GM23248 (cell line): Measurements from ENCODE around the gene UCN2. TPM values are rescaled to one million over a fixed set of nuclear protein-coding genes. Genes with fewer than 3 reads are reported as not detected.
A peak's percentile ranks its signal among the peaks of the same experiment; 100 is the strongest.

ENCODE experiments used
- DNase-seq: peaks from one replicate; pipeline ENCODE4 v3.0.0-alpha.2; 2015
- H2AFZ ChIP-seq: fragments of 200-600 bp; sonication (generic); 2 replicates; pipeline ENCODE4 v1.6.1; 2016; ENCODE audit warnings: antibody characterized with exemption
- H3F3A ChIP-seq: fragments of 200-600 bp; sonication (generic); 2 replicates; pipeline ENCODE4 v1.6.1; 2016; ENCODE audit warnings: mild to moderate bottlenecking, antibody characterized with exemption, mixed run types; ENCODE audit not compliant: insufficient read depth
- H3K27ac ChIP-seq: fragments of 200-600 bp; sonication (generic); 2 replicates; pipeline ENCODE4 v1.5.1; 2016; ENCODE audit warnings: mild to moderate bottlenecking
- H3K27me3 ChIP-seq: fragments of 200-600 bp; sonication (generic); replicated peaks from 2 replicates; pipeline ENCODE4 v1.6.1; 2016; ENCODE audit warnings: mild to moderate bottlenecking; ENCODE audit not compliant: insufficient read depth
- H3K36me3 ChIP-seq: fragments of 200-600 bp; sonication (generic); 2 replicates; pipeline ENCODE4 v1.6.1; 2016; ENCODE audit warnings: low read depth, mild to moderate bottlenecking
- H3K4me1 ChIP-seq: fragments of 200-600 bp; sonication (generic); 2 replicates; pipeline ENCODE4 v1.6.1; 2016; ENCODE audit warnings: mild to moderate bottlenecking; ENCODE audit not compliant: insufficient read depth
- H3K4me2 ChIP-seq: fragments of 200-600 bp; sonication (generic); one replicate; pipeline ENCODE4 v1.6.1; 2016; ENCODE audit warnings: mild to moderate bottlenecking; ENCODE audit not compliant: unreplicated experiment
- H3K4me3 ChIP-seq: fragments of 200-600 bp; sonication (generic); 2 replicates; pipeline ENCODE4 v1.5.1; 2016; ENCODE audit warnings: mild to moderate bottlenecking
- H3K79me2 ChIP-seq: fragments of 200-600 bp; sonication (generic); 2 replicates; pipeline ENCODE4 v1.6.1; 2016; ENCODE audit warnings: mild to moderate bottlenecking; ENCODE audit not compliant: insufficient read depth
- H3K9ac ChIP-seq: fragments of 200-600 bp; sonication (generic); 2 replicates; pipeline ENCODE4 v1.6.1; 2016; ENCODE audit warnings: mild to moderate bottlenecking
- H3K9me2 ChIP-seq: fragments of 200-600 bp; sonication (generic); 2 replicates; pipeline ENCODE4 v1.6.1; 2016; ENCODE audit warnings: mixed run types, mild to moderate bottlenecking, moderate library complexity; ENCODE audit not compliant: insufficient read depth
- H3K9me3 ChIP-seq: fragments of 200-600 bp; sonication (generic); one replicate; pipeline ENCODE4 v1.6.1; 2017; ENCODE audit warnings: low read depth
- H4K20me1 ChIP-seq: fragments of 200-600 bp; sonication (generic); 2 replicates; pipeline ENCODE4 v1.6.0; 2016; ENCODE audit not compliant: insufficient read depth
- EZH2 ChIP-seq: fragments of 200-600 bp; sonication (generic); IDR thresholded peaks from 2 replicates; pipeline ENCODE4 v1.6.1; 2018; ENCODE audit warnings: antibody characterized with exemption, mild to moderate bottlenecking; ENCODE audit not compliant: insufficient read depth, poor library complexity, severe bottlenecking
- EZH2phosphoT487 ChIP-seq: fragments of 200-600 bp; sonication (generic); IDR thresholded peaks from 2 replicates; pipeline ENCODE4 v1.6.1; 2018; ENCODE audit warnings: antibody characterized with exemption, moderate library complexity, mild to moderate bottlenecking, low read depth; ENCODE audit not compliant: insufficient read depth
- WGBS, 2 experiments: methylation state at CpG; one replicate each; pipeline ENCODE4 v1.1.6; 2015 to 2017; ENCODE audit warnings: low lambda C conversion rate in 2 of 2, low coverage in 1 of 2; ENCODE audit errors: missing lambda C conversion rate in 2 of 2; 5-methylcytosine and 5-hydroxymethylcytosine counted together
- in situ Hi-C: fragments of 300-500 bp; cut with MboI; formaldehyde crosslinking; loops from 2 replicates; pipeline ENCODE4 v1.15.0; 2020
- polyA plus RNA-seq: library from polyadenylated mRNA; unstranded; fragments of >200 nt; fragmentation: Nextera tagmentation; extraction: Ambion mirVana; gene quantifications from 2 replicates; pipeline ENCODE4 v1.2.1, GENCODE V29; 2016
- total RNA-seq: library from RNA; depleted of rRNA; stranded (reverse); fragments of >200 nt; shearing (Covaris generic); gene quantifications from 2 replicates; pipeline ENCODE4 v1.2.3, GENCODE V29; 2014

The UCN2 gene
- total and polyA plus RNA-seq, 2 experiments from 2014 or later = 0.45 to 0.86 TPM

- TF ChIP-seq EZH2 = no peak
- no peak for TF ChIP-seq EZH2phosphoT487
- H3K36me3 ChIP-seq = peaks cover 2% of the 10 kb centered on the region; the same call in 1 of the 2 replicates
- DNase-seq = peak; percentile 40
- peaks cover 7% of the 10 kb centered on the region for H3F3A ChIP-seq
- no peaks in the 10 kb centered on the region for H3K9me3 ChIP-seq
- in situ Hi-C loops = no loop called here
- H3K4me2 ChIP-seq = no peak overlapping the region
- peaks cover 29% of the 10 kb centered on the region for H3K4me1 ChIP-seq
- H3K27ac ChIP-seq = no peak overlapping the region
- no peaks in the 10 kb centered on the region for H4K20me1 ChIP-seq
- H3K27me3 ChIP-seq = no peaks in the 10 kb centered on the region
- 93 to 94% methylated on average over 17 to 19 of the region's 21 CpGs for WGBS, 2 experiments
- H3K9me2 ChIP-seq = no peaks in the 10 kb centered on the region
- no peak overlapping the region for H3K9ac ChIP-seq
- no peak overlapping the region for H2AFZ ChIP-seq
- no peak overlapping the region for H3K4me3 ChIP-seq
- peaks cover 7% of the 10 kb centered on the region; the same call in 1 of the 2 replicates for H3K79me2 ChIP-seq
These were observed 29.0 kb upstream of the UCN2 start for GRCh38 chr3:48592519-48593087.

- H3K9ac ChIP-seq = no peak overlapping the region
- H2AFZ ChIP-seq = no peak overlapping the region
- H4K20me1 ChIP-seq = no peaks in the 10 kb centered on the region
- 95 to 97% methylated on average over 22 of the region's 22 CpGs for WGBS, 2 experiments
- no peaks in the 10 kb centered on the region for H3K27me3 ChIP-seq
- no peaks in the 10 kb centered on the region for H3K36me3 ChIP-seq
- H3K9me2 ChIP-seq = no peaks in the 10 kb centered on the region
- H3K79me2 ChIP-seq = peaks cover 7% of the 10 kb centered on the region; the same call in 1 of the 2 replicates
- peaks cover under 1% of the 10 kb centered on the region; the same call in 1 of the 2 replicates for H3F3A ChIP-seq
- H3K27ac ChIP-seq = no peak overlapping the region
- DNase-seq = no peak
- H3K4me2 ChIP-seq = no peak overlapping the region
- no peak overlapping the region for H3K4me3 ChIP-seq
- H3K9me3 ChIP-seq = no peaks in the 10 kb centered on the region
- peaks cover 24% of the 10 kb centered on the region for H3K4me1 ChIP-seq
- no peak for TF ChIP-seq EZH2phosphoT487
- TF ChIP-seq EZH2 = no peak
- in situ Hi-C loops = no loop called here
These were observed 28.4 kb upstream of the UCN2 start for GRCh38 chr3:48591886-48592518.

- Histone ChIP-seq H3K27ac (no peak overlapping the region), H3K36me3 (no peaks in the 10 kb centered on the region), H2AFZ (no peak overlapping the region), H3K4me3 (no peak overlapping the region), H3K9me2 (no peaks in the 10 kb centered on the region), H3K9ac (no peak overlapping the region), H3K27me3 (no peaks in the 10 kb centered on the region), H3K4me1 (peaks cover 22% of the 10 kb centered on the region), H3K4me2 (no peak overlapping the region), H3F3A (no peaks in the 10 kb centered on the region), H4K20me1 (no peaks in the 10 kb centered on the region), H3K79me2 (peaks cover 7% of the 10 kb centered on the region; the same call in 1 of the 2 replicates), H3K9me3 (no peaks in the 10 kb centered on the region)
- in situ Hi-C loops = no loop called here
- TF ChIP-seq EZH2 (no peak), EZH2phosphoT487 (no peak)
- 94 to 99% methylated on average over 10 to 14 of the region's 14 CpGs for WGBS, 2 experiments
- DNase-seq = no peak
These were observed 27.9 kb upstream of the UCN2 start for GRCh38 chr3:48591436-48591835.

GRCh38 chr3:48588230-48588629, 24.6 kb upstream of the UCN2 start:
- in situ Hi-C loops = no loop called here
- no peaks in the 10 kb centered on the region for H3K36me3 ChIP-seq
- no peaks in the 10 kb centered on the region for H3K9me2 ChIP-seq
- H4K20me1 ChIP-seq = no peaks in the 10 kb centered on the region
- WGBS, 2 experiments = 96 to 97% methylated on average over 7 to 15 of the region's 15 CpGs
- H3K79me2 ChIP-seq = no peaks in the 10 kb centered on the region
- TF ChIP-seq EZH2 (no peak), EZH2phosphoT487 (no peak)
- no peak overlapping the region for H3K27ac ChIP-seq
- H3K9ac ChIP-seq = no peak overlapping the region
- H3K9me3 ChIP-seq = no peaks in the 10 kb centered on the region
- H3K27me3 ChIP-seq = no peaks in the 10 kb centered on the region
- DNase-seq = no peak
- H3F3A ChIP-seq = no peaks in the 10 kb centered on the region
- no peak overlapping the region for H3K4me3 ChIP-seq
- H3K4me1 ChIP-seq = no peaks in the 10 kb centered on the region
- H2AFZ ChIP-seq = no peak overlapping the region
- no peak overlapping the region for H3K4me2 ChIP-seq
